NAMALWA (cell line): ENCODE data around the gene SNX27.

Source experiments
- DNase-seq: peaks from one replicate; pipeline ENCODE4 v3.0.0-alpha.2; 2015; ENCODE audit warnings: low spot score

The SNX27 gene

GRCh38 chr1:151705753-151706463, 94.1 kb downstream of the SNX27 start:
- DNase-seq = peak; percentile 67

DNA sequence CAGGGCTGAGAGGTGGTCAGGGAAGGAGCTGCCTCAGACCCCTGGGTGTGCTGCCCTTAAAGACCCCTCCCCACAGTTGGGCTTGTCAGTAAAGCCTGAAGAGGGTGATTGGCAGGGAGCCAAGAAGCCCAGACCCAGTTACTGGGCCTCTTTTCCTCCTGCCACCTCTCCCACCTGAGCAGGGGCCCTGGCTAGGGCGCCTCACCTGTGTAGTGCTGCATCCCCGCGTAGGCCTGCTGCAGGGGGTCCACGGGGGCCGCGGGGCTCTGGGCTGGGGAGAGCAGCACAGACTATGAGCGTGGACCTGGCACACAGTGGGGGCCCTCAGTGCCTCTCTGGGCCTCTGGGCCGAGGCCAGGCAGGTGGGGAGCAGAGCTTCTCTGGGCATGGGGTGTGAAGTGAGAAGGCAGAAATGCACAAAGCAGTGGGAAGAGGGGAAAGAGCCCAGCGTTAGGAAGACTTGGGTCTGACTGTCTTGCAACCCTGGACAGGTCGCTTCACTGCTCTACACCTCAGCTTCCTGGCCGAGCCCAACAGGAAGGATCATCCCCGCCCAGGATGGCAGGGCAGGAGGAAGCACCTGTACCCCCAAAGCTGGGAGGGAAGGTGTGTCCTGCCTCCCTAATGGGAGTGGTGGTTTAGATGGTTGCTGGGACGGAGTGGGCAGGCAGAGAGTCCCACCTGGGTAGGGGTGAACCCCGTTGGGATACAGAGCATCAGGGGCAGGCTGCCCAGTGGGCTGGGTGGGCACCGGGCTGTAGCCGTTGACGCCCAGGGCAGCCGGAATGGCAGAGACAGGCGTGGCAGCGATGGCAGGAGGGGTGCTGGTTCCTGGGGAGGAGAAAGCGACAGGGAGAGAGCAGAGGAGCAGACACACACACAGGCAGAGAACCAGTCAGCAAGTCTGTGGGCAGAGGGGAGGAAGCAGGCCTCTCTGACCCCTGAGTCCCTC, 94.9 kb downstream of the SNX27 start:
- DNase-seq = no peak

- no peak for DNase-seq
Observed at GRCh38 chr1:151707541-151708065, 95.8 kb downstream of the SNX27 start.

- DNase-seq = no peak
Observed at GRCh38 chr1:151708891-151709290, 97.0 kb downstream of the SNX27 start.

GRCh38 chr1:151710187-151710840, 98.5 kb downstream of the SNX27 start:
- peak; percentile 51 for DNase-seq

- DNase-seq = no peak
Observed at GRCh38 chr1:151711044-151711800, 99.4 kb downstream of the SNX27 start.

DNA sequence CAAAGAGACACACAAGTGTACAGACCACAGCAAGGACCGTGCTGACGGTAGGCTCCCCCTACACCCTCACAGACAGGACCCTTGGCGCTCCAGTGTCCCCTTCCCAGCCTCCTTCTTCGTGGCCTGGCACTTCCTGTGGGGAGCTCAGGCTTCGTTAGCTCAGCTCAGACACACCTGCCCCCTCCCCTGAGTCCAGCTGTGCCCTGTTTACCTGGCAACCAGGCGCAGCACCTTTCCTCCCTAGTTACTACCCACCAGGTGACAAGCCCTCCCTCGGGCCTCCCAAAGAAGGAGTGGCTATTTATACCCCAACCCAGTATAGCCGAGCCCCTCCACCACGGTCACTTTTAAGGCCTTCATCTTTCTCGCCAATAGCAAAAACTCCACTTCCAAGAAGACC, 100.1 kb downstream of the SNX27 start:
- no peak for DNase-seq

GRCh38 chr1:151713044-151713443, 101.2 kb downstream of the SNX27 start:
- DNase-seq = no peak

- DNase-seq = no peak
Observed at GRCh38 chr1:151713874-151714273, 102.0 kb downstream of the SNX27 start.

- no peak for DNase-seq
Observed at GRCh38 chr1:151714820-151715725, 103.2 kb downstream of the SNX27 start.

DNA sequence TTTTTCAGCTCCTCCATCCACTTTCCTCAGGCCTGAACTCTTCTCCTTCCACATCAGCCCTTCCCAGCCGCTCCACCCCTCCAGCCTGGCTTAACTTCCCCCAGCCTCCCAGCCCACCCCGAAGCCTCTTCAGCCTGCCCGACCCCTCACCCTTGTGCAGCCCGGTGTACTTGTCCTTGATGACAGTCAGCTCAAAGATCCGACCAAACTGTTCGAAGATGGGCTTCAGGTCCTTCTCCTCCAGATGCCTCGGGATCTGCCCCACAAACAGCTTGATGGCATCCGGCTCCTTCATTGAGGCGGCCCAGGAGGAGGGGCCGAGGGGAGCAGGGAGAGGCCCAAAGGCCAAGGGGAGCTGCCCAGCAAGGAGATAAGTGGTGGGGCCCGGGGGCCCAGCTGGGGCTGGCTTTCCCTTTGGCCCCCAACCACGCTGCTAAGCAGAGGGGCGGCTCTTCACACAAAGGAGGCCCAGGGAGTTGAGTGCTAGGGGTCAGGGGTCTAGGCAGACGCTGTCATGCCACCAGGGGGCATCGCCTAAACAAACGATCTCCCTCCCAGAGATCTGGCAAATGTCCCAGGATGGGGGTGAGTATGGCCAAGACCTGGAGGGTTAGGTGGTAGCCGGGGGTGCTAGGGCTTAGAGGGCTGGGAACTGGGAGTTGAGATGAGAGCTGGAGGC, 104.0 kb downstream of the SNX27 start:
- DNase-seq = peak; percentile 60

GRCh38 chr1:151716405-151716762, 104.5 kb downstream of the SNX27 start:
- DNase-seq = no peak

- no peak for DNase-seq
Observed at GRCh38 chr1:151716771-151717631, 105.2 kb downstream of the SNX27 start, which contains the start of gene CELF3. TSS of gene CELF3 (minus strand) at chr1:151716803. CDS start at chr1:151716020, 783 bp downstream.

DNA sequence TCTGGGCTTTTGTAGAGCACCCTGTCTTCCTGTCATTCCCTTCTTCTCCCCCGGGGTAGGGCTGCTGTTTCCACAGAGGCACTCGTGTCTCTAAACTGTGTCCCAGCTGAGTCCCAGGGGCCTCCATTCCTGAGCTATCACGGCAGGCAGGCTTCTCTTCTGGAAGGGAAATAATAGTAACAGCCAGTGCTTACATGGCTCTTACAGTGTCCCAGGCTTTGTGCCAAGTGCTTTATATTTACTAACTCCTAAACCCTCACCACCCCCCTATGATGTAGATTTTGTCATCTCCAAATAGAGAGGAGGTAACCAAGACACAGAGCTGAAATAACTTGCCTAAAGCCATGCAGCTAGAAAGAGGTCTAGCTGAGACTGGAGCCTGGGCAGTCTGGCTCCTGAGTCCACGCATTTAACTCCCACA, 106.2 kb downstream of the SNX27 start:
- no peak for DNase-seq

DNA sequence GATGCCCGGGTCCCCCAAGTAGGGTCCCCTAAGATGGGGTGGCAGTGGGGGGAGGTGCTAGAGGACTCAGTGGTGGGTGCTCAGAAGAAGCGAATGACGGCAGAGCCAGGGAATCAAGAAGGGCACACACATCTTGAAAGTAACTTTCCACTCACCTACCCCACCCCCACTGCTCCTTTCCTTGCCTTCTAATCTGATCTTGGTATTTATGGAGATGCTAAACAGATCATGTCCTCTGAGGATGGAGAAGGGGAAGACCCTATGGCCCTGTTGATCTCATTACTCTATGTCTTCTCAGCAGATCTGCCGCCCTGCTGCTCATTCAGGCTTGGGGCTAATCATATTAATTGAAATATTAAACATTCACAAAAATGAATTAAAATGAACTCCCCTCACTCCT, 106.8 kb downstream of the SNX27 start:
- no peak for DNase-seq

- DNase-seq = no peak
Observed at GRCh38 chr1:151720125-151720524, 108.3 kb downstream of the SNX27 start.

GRCh38 chr1:151720554-151720953, 108.7 kb downstream of the SNX27 start:
- peak; percentile 40 for DNase-seq

DNA sequence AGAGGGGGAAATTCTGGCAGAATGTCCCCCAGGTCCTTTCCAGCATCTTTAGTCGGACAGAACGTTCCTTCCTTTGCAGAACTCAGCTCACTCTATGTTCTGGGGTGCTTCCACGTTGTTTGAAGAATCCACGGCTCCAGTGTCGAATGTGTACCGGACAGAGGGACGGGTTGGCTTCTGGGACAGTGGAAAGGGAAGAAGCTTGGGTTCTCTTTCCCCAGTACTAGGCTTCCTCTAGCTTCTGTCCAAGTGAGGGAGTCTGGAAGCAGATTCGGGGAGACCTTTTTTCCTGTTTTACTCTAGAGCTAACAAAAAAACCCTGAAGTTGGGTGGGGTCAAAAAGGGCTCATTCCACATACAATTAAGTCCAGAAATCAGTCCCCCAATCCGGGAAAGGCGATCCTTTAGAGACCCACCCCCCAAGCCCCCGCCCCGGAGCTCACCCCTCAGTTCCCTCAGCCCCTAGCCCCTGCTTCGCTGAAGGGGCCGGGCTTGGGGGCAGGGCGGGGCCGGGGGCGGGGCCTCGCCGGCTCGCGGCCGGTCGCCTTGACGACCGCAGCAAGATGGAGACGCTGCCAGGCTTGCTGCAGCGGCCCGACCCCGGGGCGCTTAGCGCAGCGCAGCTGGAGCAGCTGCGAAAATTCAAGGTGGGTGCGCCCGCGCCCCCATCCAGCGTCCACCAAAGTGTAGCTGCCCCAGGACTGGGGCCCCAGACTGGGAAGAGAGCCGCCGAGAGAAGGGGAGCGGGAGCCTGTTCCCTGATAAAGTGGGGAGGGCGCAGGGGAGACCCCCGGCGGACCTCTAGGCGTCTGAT, 109.3 kb downstream of the SNX27 start, which contains the start of gene RIIAD1:
RIIAD1 (plus strand) TSS at position 549 of the 814 bp plus-strand sequence; CDS start at position 564, 15 bp downstream.
- DNase-seq = peak; percentile 63
